GM04504 (cell line): ENCODE data around the gene CTNNBL1.
"Not testable (repeated sequence)": the region's sequence is repeated elsewhere in the genome, so short reads cannot be mapped to it uniquely, and the experiment has no call there.

Source experiments
- DNase-seq: peaks from one replicate; pipeline ENCODE4 v3.0.0-alpha.2; 2012; ENCODE audit warnings: low read depth

CTNNBL1 gene

GRCh38 chr20:37693635-37694626 is at the start of gene CTNNBL1:
TSS of gene CTNNBL1 (plus strand) at chr20:37694030. CDS start at chr20:37694123, 93 bp downstream.
- peak; percentile 94 for DNase-seq

DNA sequence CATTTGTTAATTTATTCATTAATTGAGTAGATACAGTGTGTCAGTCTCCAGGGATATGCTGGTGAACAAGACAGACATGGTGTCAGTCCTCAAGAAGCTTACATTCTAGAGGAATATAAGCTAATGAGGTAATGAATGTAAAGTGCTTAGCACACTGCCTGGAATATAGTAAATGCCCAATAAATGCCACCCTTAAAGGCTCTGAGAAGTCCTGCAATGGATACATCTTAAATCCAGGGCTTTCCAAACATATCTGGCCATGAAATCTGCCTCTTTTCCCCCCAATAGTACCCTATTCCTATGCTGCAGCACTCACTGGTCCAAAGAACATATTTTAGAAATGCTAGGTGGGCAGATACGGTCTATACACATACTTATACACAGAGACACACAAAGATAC is 49.2 kb upstream of the CTNNBL1 start:
- DNase-seq: no peak

- DNase-seq: no peak
Observed at GRCh38 chr20:37647946-37648345, 45.9 kb upstream of the CTNNBL1 start.

GRCh38 chr20:37649017-37649416 is 44.8 kb upstream of the CTNNBL1 start:
- no peak for DNase-seq

- no peak for DNase-seq
Observed at GRCh38 chr20:37649676-37650370, 44.0 kb upstream of the CTNNBL1 start.

DNA sequence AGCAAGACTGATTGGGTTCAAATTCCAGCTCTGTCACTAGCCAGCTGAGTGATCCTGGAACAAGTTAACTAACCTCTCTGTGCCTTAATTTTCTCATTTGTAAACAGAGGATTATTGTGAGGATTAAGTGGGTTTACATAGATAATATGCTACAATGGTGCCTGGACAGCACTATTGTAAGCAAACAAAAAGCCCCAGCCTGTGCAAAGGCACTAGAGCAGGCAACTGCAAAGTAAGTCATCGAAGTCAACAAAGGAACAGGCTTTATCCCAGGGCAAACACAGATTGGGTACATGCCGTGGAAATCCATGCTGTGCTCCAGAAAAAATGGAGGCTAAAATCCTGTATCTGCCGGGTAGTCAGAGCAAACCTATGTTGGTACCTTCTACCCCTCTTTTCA is 43.2 kb upstream of the CTNNBL1 start:
- DNase-seq: no peak

- DNase-seq: no peak
Observed at GRCh38 chr20:37651932-37652331, 41.9 kb upstream of the CTNNBL1 start.

DNA sequence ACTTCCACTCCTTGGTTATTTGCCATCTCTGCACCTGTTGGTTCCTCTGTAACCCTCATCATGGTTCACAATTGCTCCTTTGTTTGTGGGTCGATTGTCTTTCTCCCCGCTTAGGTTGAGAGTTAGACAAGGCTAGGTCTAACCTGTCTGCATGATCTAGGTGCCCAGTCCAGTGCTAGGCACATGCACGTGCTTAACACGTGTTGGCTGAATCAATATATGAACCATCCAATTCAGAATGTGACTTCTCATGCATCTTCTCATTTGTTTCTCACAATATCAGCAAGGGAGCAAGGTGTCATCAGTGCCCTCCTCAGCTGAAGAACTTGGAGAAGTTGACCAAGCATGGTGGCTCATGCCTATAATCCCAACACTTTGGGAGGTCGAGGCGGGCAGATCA is 36.9 kb upstream of the CTNNBL1 start:
- DNase-seq: no peak

- no peak for DNase-seq
Observed at GRCh38 chr20:37657924-37658804, 35.7 kb upstream of the CTNNBL1 start.

DNA sequence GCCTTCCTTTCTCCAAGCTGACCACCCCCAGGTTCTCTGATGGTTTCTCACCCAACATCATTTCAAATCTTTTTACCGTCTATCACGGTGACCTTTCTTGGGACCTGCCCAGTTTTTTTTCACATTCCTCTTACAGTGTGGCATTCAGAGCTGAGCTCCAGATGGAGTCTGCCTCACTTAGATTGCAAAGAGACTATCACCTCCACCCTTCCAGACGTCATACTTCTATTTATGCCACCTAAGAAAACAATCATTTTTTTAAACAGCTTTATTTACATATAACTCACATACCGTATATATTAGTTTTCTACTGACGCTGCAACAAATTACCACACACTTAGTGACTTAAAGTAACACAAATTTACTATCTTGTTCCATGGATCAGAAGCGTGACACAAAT is 32.3 kb upstream of the CTNNBL1 start:
- DNase-seq: no peak

GRCh38 chr20:37662308-37662707 is 31.5 kb upstream of the CTNNBL1 start:
- no peak for DNase-seq

GRCh38 chr20:37664595-37664994 is 29.2 kb upstream of the CTNNBL1 start:
- DNase-seq: not testable (repeated sequence)

- no peak for DNase-seq
Observed at GRCh38 chr20:37668166-37668565, 25.7 kb upstream of the CTNNBL1 start.

- no peak for DNase-seq
Observed at GRCh38 chr20:37669062-37669772, 24.6 kb upstream of the CTNNBL1 start.

- DNase-seq: no peak
Observed at GRCh38 chr20:37669773-37670236, 24.0 kb upstream of the CTNNBL1 start.

DNA sequence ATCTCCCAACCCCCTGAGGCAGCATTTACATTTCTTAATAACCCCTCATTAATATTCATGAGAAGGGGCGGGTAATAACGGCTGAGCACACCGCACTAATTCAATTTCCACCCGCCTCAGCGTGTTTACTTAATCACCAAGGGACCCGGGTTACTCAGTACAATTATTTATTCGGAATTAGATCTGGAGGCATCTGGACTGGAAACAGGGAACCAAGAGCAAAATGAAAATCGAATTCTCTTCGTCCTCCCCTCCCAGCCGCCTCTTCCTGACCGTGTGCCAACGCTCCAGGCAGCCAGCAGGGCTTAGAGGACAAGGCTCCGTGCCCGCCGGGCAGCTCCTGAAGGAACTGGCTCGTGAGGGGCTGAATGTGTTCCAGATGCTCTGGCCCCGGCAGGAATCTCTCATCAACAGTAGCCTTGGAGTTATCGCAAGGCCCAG is 23.5 kb upstream of the CTNNBL1 start:
- peak; percentile 32 for DNase-seq

DNA sequence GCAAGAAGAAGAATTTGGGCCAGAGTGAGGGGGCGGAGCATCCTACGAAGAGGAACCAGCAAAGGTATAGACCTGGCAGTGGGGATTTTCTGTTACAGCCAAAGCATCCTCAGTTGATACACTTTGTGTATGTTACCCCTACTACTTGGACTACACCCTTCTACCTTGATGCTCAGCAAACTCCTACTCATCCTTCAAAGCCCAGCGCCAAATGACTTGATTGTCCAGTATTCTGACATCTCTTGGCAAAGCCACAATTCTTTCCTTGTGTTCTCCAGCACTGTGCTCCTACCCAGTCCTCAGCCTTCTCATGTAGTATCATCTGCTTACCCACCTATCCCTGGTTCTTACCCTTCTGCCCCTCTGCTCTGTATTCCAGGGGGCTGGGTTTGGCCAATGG is 21.7 kb upstream of the CTNNBL1 start:
- DNase-seq: no peak

DNA sequence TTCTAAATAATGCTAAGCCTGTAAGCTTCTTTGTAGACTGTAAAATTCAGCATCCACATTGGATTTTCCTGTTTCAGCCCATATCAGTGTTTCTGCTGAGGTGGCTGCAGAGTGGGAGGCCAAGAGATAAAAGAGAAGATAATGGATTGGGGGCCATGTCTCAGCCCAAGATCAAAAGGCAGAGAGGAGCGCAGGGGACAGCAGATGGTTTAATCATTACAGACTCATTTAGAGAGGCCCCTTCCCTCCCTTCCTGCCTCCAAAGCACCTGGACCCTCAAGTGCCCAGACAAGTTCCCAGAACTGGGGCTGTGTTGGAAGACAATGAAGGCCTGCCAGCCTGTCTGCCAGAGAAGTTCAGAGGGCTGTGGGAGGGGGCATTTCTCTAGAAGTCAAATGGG is 20.4 kb upstream of the CTNNBL1 start:
- DNase-seq: no peak

DNA sequence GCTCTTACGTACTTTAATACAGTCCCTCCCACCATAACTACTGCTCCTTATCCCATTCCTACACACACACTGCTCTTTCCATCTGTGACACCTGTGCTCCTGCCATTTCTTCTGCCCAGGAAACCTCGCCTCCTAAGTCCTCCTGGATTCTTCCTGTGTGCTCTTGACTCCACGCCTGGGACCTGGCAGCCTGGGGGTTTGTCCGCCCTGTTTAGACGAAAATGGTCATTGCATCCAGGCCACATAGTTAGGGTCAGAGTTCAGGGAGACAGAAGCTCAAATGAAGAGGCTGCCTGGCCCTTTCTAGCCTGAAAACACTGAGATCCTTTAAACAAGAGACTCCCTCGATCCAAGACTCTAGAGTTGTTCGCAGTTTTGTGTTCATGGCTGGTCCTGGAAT is 17.4 kb upstream of the CTNNBL1 start:
- DNase-seq: no peak

DNA sequence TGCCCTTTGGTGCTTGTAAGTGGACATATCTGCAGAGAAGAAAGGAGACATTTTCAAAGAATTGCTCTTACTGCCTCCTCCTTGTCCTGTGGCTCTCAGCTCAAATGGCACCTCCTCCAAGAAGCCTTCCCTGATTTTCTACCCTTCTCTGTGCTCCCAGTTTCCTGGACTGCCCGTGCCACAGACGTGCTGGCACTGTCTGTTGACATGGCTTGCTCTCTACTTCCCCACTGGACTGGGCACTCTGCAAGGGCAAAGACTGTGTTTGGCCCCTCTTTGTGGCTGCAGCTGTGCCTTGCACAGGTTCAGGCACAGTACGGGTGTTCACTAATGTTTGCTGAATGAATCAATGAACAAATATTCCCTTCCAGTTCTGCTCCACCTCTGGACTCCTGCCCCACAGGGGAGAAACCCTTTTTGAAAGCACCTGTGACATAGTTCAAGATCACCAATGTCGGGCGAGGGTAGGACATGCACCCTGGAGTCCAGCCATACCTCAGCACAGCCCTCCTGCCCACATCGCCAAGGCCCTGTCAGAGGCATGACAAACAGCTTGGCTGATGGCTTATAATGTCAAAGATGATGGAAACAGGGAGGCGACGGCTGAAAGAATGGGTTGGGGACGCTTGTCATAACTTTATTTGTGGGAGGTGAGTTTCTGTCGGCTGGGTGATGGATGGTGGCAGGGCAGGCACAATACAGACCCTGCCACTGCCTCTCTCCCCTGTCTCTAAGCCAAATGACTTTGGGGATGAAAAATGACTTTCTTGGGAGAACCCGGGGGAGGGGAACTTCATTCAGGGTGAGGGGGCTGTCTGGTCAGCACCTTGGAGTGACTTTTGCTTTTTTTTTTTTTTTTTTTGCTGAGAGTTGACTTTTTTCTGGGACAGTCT is 15.6 kb upstream of the CTNNBL1 start:
- DNase-seq: no peak
